Right lobe of liver (tissue), 6 donors: ENCODE measurements around the gene NSMF. TPM values are rescaled to one million over a fixed set of nuclear protein-coding genes. Genes with fewer than 3 reads are reported as not detected.

ENCODE experiments used
- ATAC-seq, 4 donors: fragments of 200-7000 bp; cut with Tn5 transposase; one replicate each; pipeline ENCODE4 v1.9.1; 2020; ENCODE audit warnings: mild to moderate bottlenecking in 4 of 4, moderate library complexity in 4 of 4
- DNase-seq, 3 donors: peaks; one replicate each; pipeline ENCODE4 v3.0.0-alpha.2; 2020
- H3K27ac ChIP-seq, 3 donors: fragments of 200-600 bp; one replicate each; pipeline ENCODE4 v1.8.0; 2022
- H3K27me3 ChIP-seq, 2 donors: fragments of 200-600 bp; one replicate each; pipeline ENCODE4 v1.8.0; 2022
- H3K36me3 ChIP-seq, 4 donors: fragments of 200-600 bp; sonication (generic) in 1 of 4; one replicate each; pipeline versions ENCODE4 v1.5.1 to v1.8.0; 2017 to 2022; ENCODE audit warnings: control low read depth in 1 of 4
- H3K4me1 ChIP-seq, 4 donors: fragments of 200-600 bp; sonication (generic) in 1 of 4; one replicate each; pipeline versions ENCODE4 v1.5.1 to v1.8.0; 2017 to 2022; ENCODE audit warnings: control low read depth in 1 of 4
- H3K4me3 ChIP-seq, 3 donors: fragments of 200-600 bp; one replicate each; pipeline ENCODE4 v1.8.0; 2022
- H3K9me3 ChIP-seq, 4 donors: fragments of 200-600 bp; sonication (generic) in 1 of 4; one replicate each; pipeline versions ENCODE4 v1.5.1 to v1.8.0; 2017 to 2022; ENCODE audit warnings: control low read depth in 1 of 4
- CTCF ChIP-seq, 4 donors: fragments of 200-600 bp in 3 of 4; fragments of 450-650 bp in 1 of 4; IDR thresholded peaks; one replicate each; pipeline versions ENCODE4 v1.5.1 to v1.8.0; 2016 to 2022; ENCODE audit warnings: antibody characterized with exemption in 4 of 4, mild to moderate bottlenecking in 2 of 4
- POLR2A ChIP-seq: fragments of 450-650 bp; IDR thresholded peaks from one replicate; pipeline ENCODE4 v1.6.1; 2017; ENCODE audit warnings: antibody characterized with exemption, mild to moderate bottlenecking
- whole genome bisulfite sequencing: methylation state at CpG from one replicate; pipeline ENCODE4 v1.1.6; 2018; ENCODE audit warnings: low coverage, low lambda C conversion rate; ENCODE audit not compliant: insufficient coverage; ENCODE audit errors: missing lambda C conversion rate; 5-methylcytosine and 5-hydroxymethylcytosine counted together
- intact Hi-C, 2 donors: fragments of 100-400 bp; cut with DNase I; formaldehyde crosslinking; loops; one replicate each; pipeline versions ENCODE4 v1.11.2 to v1.14.1; 2022
- total RNA-seq, 6 experiments: library from RNA; depleted of rRNA in 2 of 6; stranded (reverse); fragments of >200 nt in 2 of 6; fragmentation: NEBNext Ultra II Directional in 3 of 6; extraction: Animal tissue kit (Norgen Biotek cat#: 25700) in 3 of 6; gene quantifications; one replicate each; pipeline versions ENCODE4 v1.1.0 to v1.2.4, GENCODE V29; 2016 to 2023
- donor health status: DM: no; HTN: yes; CAD: no.
- donor health status: DM: no; HTN: no; CAD: no.
- donor health status: DM: no; HTN: no; CAD: no.
- donor health status: DM: no; HTN: yes; CAD: no.
- donor health status: DM: no; HTN: yes; CAD: no.

The NSMF gene
- total RNA-seq, 6 experiments from 2014 or later: 15.6 to 55.4 (median 20.1) TPM

GRCh38 chr9:137406085-137406760 is 52.9 kb downstream of the NSMF start:
- no peak for DNase-seq
- Histone ChIP-seq H3K4me1 (peaks cover 0 to 12% (median 5%) of the 10 kb centered on the region in 4 donors), H3K27me3 (no peaks in the 10 kb centered on the region), H3K36me3 (no peaks in the 10 kb centered on the region), H3K4me3 (peak overlapping the region in 2 of 3 donors; percentile 31 to 48), H3K27ac (no peak overlapping the region), H3K9me3 (no peaks in the 10 kb centered on the region)
- peak in 2 of 4 donors; percentile 4 to 10 for ATAC-seq
- WGBS: 100% methylated on average over 1 of the region's 20 CpGs
- TF ChIP-seq CTCF (IDR thresholded peaks at IDR 0.05): no peak
- TF ChIP-seq POLR2A: no peak
- intact Hi-C loops: loop anchor here (5.0 to 10.0 kb wide), 2 partner anchors 101 to 109 kb away; partner anchors contain the start of gene NRARP (in 1 of the 2)

- 82% methylated on average over 11 of the region's 11 CpGs for WGBS
- Histone ChIP-seq H3K9me3 (no peaks in the 10 kb centered on the region), H3K36me3 (no peaks in the 10 kb centered on the region), H3K27me3 (no peaks in the 10 kb centered on the region), H3K27ac (no peak overlapping the region), H3K4me1 (peaks cover 0 to 12% (median 5%) of the 10 kb centered on the region in 4 donors), H3K4me3 (no peak overlapping the region)
- no peak for DNase-seq
- TF ChIP-seq POLR2A (no peak), CTCF (IDR thresholded peaks at IDR 0.05) (no peak)
- no peak for ATAC-seq
- intact Hi-C loops: loop anchor here (5.0 to 10.0 kb wide), 2 partner anchors 101 to 108 kb away; partner anchors contain the start of gene NRARP (in 1 of the 2)
Observed at GRCh38 chr9:137405677-137406081, 53.5 kb downstream of the NSMF start.

GRCh38 chr9:137404961-137405567 is 54.1 kb downstream of the NSMF start:
- TF ChIP-seq POLR2A: no peak
- no peak for TF ChIP-seq CTCF (IDR thresholded peaks at IDR 0.05)
- Histone ChIP-seq H3K4me1 (peaks cover 0 to 16% (median 6%) of the 10 kb centered on the region in 4 donors), H3K27me3 (no peaks in the 10 kb centered on the region), H3K27ac (no peak overlapping the region), H3K4me3 (no peak overlapping the region), H3K36me3 (no peaks in the 10 kb centered on the region), H3K9me3 (no peaks in the 10 kb centered on the region)
- intact Hi-C loops: loop anchor here (5.0 to 10.0 kb wide), 2 partner anchors 100 to 108 kb away; partner anchors contain the start of gene NRARP (in 1 of the 2)
- no peak for DNase-seq
- ATAC-seq: no peak
- WGBS: no CpG with 5 or more reads among the region's 24 CpGs

- Histone ChIP-seq H3K4me1 (peaks cover 0 to 22% (median 6%) of the 10 kb centered on the region in 4 donors), H3K36me3 (no peaks in the 10 kb centered on the region), H3K9me3 (no peaks in the 10 kb centered on the region), H3K4me3 (no peak overlapping the region), H3K27ac (no peak overlapping the region), H3K27me3 (no peaks in the 10 kb centered on the region)
- no peak for DNase-seq
- ATAC-seq: no peak
- TF ChIP-seq CTCF (IDR thresholded peaks at IDR 0.05) (no peak), POLR2A (no peak)
- WGBS: 100% methylated on average over 4 of the region's 15 CpGs
- intact Hi-C loops: loop anchor here in 1 of 2 donors (10.0 kb wide), 1 partner anchor 98 kb away; the partner anchor contains the start of gene NRARP
Observed at GRCh38 chr9:137403269-137403668, 55.9 kb downstream of the NSMF start.
